ENCODE data around the gene SYCP1.
"Not testable (repeated sequence)": the region's sequence is repeated elsewhere in the genome, so short reads cannot be mapped to it uniquely, and the experiment has no call there.

Gene SYCP1

DNA sequence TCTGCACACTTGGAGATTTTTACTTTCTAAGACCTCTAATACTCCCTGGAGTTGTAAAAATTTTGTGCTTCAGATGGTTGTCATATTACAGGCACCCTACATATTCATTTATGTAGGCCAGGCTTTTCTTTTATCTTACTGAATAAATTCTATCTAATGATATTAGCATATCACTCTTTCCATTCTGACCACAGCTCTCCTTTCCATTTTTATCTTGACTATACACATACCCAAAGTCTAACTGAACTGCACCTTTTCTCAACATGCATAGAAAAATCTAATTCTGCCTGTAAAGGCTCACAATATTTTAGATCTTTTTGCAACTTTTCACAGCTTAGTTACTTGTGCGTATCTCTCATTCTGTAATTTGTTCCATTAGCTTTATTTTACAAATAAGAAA lies 122.2 kb downstream of the SYCP1 start:
- no peak for DNase-seq

DNA sequence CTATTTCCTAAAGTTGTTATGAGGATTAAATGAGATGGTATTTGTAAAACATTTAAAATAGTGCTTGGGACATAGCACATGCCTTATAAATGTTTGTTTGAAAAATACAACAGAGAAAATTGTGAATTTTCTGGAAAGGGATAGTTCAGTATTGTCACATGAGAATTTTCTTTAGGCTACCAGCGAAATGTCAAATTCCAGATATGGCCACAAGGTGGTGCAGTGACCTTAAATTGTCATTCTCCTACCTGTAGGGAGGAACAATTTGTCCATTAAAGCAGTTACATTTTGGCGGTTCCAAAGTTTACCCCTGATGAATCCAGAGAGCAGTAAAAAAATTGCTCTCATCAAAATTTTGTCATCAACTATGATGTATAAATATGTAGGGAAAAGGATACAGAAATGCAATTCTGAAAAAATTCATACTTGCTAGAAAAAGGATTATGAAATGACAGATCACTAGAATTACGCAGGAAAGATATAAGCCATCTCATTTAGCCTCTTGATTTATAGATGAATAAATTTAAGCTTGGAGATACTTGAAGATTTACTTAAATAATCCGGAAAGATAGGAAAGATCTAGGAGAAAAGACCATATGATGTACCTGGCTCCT lies 124.7 kb downstream of the SYCP1 start:
- DNase-seq, result peak; percentile 4

DNA sequence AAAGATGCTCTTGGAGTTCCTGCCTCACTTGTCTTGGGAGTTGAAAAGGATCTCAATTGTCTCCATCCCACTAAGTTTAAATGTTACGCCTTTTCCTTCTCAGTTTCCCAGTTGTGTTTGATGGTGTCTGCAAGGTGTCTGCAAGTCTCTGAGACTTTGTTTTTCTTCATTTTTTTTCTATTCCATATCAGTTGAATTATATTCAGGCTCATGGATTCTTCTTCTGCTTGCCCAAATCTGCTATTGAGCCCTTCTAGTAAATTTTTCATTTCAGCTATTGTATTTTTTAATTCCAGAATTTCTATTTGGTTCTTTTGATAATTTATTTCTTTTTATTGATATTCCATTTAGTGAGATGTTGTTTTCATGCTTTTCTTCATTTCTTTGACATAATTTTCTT lies 127.6 kb downstream of the SYCP1 start:
- DNase-seq, result no peak

GRCh38 chr1:114986286-114986685 lies 131.6 kb downstream of the SYCP1 start:
- no peak for DNase-seq

- DNase-seq, result no peak
Observed at GRCh38 chr1:114988095-114988494, 133.4 kb downstream of the SYCP1 start.

DNA sequence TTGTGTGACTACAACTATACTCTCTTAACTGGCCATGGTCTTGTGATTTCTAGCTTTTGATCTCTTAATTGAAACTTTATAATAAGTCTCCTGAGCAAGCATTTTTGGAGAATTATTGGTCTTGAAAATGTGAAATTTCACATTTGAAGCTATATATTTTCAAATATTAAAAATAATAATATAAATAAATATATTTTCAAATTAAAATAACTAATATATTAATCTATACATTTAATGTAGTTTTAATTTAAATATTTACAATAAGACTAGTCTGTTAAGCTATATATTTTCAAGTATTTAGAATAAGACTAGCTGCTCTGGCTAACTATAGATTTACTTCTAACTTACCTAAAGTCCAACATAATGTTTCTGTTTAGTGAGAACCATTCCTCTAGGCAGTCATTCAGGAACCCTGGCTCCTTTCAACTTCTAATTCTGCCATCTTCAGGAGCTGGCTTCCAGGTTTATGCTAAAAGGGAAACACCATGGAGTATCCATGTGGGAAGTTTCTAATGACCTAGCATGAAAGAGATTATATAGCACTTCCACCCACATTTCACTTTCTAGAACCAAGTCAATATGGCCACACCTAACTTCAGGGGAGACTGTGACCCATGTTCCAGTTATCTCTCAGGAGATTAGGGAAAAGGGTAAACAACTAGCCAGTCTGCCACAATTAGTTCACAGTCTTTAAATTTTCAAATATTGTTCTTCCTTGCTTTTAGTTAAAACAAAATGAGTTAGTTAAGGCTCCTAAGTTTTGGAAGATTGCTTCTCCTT lies 143.0 kb downstream of the SYCP1 start:
- DNase-seq, result no peak

GRCh38 chr1:115006191-115006590 lies 151.5 kb downstream of the SYCP1 start:
- DNase-seq, result no peak

DNA sequence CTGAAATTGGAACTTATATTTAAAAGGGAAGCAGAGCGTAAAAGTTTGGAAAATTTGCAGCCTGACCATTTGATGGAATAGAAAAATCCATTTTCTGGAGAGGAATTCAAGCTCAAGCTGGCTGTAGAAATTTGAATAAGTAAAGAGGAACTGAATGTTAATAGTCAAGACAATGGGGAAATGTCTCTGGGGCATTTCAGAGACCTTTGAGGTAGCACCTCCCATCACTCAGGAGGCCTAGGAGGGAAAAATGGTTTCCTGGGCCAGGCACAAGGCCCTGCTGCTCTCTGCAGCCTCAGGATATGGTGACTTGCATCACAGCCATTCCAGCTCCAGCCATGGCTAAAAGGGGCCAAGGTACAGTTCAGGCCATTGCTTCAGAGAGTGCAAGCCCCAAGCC lies 157.3 kb downstream of the SYCP1 start:
- no peak for DNase-seq

- DNase-seq, result no peak
Observed at GRCh38 chr1:115012434-115012833, 157.8 kb downstream of the SYCP1 start.

GRCh38 chr1:115013792-115014191 lies 159.1 kb downstream of the SYCP1 start:
- no peak for DNase-seq

DNA sequence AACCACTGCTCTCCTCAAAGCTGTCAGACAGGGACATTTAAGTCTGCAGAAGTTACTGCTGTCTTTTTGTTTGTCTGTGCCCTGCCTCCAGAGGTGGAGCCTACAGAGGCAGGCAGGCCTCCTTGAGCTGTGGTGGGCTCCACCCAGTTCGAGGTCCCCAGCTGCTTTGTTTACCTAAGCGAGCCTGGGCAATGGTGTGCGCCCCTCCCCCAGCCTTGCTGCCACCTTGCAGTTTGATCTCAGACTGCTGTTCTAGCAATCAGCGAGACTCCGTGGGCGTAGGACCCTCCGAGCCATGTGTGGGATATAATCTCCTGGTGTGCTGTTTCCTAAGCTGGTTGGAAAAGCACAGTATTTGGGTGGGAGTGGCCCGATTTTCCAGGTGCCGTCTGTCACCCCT lies 164.9 kb downstream of the SYCP1 start:
- not testable (repeated sequence) for DNase-seq

- no peak for DNase-seq
Observed at GRCh38 chr1:115021145-115021544, 166.5 kb downstream of the SYCP1 start.

GRCh38 chr1:115023593-115023992 lies 168.9 kb downstream of the SYCP1 start:
- no peak for DNase-seq

DNA sequence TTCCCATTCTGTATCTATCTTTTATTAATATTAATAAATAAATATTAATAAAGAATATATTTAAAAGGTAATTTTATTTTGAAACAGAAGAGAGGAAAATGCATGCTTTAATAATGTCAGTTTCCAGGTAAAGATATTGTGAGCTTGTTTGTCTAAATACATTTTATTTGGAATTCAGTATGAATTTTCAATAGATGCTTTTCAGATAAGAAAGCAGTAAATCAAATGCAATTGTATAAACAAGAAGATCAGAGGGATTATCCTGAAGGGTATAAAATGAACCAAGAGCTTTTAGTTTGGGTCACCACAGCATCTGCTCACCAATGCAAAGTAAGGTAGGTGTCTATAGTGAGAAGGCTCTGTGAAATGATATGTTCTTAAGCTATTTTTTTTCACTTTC lies 174.9 kb downstream of the SYCP1 start, which contains the start of gene TSHB:
Gene TSHB (plus strand): TSS at position 301 of the 400 bp plus-strand sequence. CDS start 3,537 bp downstream, outside the sequence.
- DNase-seq, result no peak

DNA sequence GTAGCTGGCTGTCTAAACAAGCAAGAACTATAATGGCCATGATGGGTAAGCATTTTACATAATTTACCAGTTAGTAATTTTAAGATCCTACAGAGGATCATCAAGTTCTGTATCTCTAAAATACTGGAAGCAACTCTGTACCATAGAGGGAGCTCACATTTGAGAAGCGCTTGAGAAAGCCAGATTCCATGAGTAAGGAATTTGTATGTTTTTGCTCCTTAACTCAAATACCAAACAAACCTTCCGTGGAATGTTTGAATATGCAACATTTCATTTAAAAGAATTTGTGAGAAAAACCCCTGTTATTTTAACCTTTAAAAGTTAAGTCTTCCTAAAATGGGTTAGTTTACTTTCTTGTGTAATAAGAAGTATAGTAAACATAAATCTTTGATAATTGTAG lies 176.9 kb downstream of the SYCP1 start:
- no peak for DNase-seq

DNA sequence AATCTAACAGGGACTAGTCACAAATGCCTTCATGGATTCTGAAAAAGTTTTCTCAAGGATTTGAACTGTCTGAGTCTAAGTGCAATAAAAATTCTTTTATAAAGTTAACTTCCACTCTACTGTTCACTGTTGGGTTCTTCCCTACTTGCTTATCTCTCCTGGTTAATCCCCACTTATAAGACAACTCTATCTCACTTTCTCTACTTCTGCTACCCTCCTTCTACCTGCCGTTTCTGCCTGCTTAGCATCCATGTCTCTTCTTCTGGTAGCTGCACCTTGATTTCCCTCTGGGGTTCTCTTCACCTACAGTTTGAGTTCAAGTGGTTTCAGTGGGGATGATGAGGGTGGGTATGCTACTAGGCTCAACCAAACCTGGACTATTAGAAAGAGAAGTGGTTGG lies 181.0 kb downstream of the SYCP1 start:
- no peak for DNase-seq

DNA sequence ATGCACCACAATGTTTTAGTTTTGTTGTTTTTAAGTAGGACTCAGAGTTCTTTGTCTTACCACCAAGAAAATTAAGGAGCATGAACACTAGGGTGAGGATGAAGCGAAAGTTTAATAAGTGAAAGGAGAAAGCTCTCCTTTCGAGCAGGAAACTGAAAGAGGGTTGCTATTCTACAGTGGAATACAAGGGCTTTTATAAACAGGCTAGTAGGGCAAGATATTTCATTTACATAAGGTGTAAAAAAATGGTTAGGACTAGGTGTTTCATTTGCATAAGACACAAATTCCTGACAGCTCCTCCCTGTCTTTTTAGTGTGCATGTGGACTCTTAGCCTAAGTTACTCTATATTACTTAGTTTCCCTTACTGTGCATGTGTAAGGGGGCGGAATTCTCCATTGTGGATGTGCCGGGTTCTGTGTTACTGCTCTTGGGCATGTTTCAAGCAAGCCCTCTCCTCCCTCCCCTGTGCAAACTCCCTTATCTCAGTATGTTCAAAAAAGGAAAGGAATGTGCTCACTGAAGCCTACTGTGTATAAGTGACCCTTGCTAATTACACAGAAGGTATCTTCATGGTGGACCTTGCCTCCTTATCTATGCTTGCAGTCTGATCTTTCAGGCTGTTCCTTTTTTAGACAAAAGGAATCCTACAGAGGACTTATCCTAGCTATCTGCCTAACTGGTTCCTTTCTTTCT lies 182.3 kb downstream of the SYCP1 start:
- no peak for DNase-seq

- no peak for DNase-seq
Observed at GRCh38 chr1:115040501-115040900, 185.8 kb downstream of the SYCP1 start.

DNA sequence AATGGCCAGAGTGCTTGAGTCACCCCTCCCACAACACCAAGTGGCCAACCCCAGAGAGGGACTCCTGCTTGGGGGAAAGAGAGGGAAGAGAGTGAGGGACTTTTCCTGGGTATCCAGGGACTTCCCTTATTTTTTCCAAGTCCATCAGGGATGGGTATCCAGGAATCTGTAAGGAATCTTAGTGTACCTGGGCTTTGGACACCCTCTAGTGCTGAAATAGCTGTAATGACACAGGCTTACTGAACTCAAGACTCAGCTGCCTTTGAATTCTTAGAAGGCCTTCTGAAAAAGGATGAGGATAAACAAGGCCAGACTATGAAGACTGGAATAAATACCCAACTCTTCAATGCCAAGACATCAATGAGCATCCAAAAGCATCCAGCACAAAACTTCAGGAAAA lies 187.0 kb downstream of the SYCP1 start:
- DNase-seq, result no peak

All from NCI-H748 treated with DMSO at 0.1 percent for 48 hours (cell line).